MM.1S (cell line): Measurements from ENCODE around the gene TP53AIP1.

Experiments
- EZH2 ChIP-seq: fragments of 300-600 bp; sonication (generic); optimal IDR thresholded peaks from 2 replicates; pipeline ENCODE3; 2017; ENCODE audit warnings: low read depth, mild to moderate bottlenecking, antibody characterized with exemption, low read length, mixed read lengths
- EZH2phosphoT487 ChIP-seq: fragments of 300-600 bp; sonication (generic); IDR thresholded peaks from 2 replicates; pipeline ENCODE4 v1.6.1; 2018; ENCODE audit warnings: antibody characterized with exemption, low read length
- TF ChIP-seq, protein P1 (sequence below): fragments of 300-600 bp; sonication (generic); IDR thresholded peaks from 2 replicates; pipeline ENCODE4 v1.5.1; 2016; ENCODE audit warnings: antibody characterized with exemption, low read length, mixed read lengths

DNA sequence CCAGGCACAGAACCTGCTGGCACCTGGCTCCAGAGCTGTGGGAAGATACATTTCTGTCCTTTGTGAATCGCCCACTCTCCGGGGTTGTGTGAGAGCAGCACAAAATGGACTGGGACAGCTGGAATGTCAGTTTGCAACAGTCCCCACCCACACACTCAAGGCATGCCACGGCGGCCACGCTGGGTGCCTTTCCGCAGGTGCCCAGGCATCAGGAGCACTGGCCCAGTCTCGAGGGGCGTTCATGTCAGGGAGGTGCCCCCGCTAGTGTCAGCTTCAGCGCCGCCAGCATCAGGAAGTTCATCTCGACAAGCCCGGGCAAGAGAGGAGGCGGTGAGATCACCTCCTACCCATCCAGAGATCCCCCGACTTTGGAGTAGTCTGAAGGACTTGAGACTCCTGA lies 2.1 kb downstream of the TP53AIP1 start:
- TF ChIP-seq, protein P1, sequence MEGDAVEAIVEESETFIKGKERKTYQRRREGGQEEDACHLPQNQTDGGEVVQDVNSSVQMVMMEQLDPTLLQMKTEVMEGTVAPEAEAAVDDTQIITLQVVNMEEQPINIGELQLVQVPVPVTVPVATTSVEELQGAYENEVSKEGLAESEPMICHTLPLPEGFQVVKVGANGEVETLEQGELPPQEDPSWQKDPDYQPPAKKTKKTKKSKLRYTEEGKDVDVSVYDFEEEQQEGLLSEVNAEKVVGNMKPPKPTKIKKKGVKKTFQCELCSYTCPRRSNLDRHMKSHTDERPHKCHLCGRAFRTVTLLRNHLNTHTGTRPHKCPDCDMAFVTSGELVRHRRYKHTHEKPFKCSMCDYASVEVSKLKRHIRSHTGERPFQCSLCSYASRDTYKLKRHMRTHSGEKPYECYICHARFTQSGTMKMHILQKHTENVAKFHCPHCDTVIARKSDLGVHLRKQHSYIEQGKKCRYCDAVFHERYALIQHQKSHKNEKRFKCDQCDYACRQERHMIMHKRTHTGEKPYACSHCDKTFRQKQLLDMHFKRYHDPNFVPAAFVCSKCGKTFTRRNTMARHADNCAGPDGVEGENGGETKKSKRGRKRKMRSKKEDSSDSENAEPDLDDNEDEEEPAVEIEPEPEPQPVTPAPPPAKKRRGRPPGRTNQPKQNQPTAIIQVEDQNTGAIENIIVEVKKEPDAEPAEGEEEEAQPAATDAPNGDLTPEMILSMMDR: no peak
- TF ChIP-seq EZH2: no peak
- TF ChIP-seq EZH2phosphoT487: no peak
